G401.6 (cell line): ENCODE data around the gene ASB1.
"Not testable (repeated sequence)": the region's sequence is repeated elsewhere in the genome, so short reads cannot be mapped to it uniquely, and the experiment has no call there.

Experiments
- FAIRE-seq: peaks from 2 replicates; lab custom pipeline; 2012; peaks lifted over from hg19 to GRCh38; lab: Jason Lieb, UNC

The ASB1 gene

GRCh38 chr2:238423561-238424312 is 3.0 kb upstream of the ASB1 start:
- no peak for FAIRE-seq

GRCh38 chr2:238424313-238424700 is 2.4 kb upstream of the ASB1 start:
- FAIRE-seq: no peak

- no peak for FAIRE-seq
Observed at GRCh38 chr2:238425505-238425978, 1.2 kb upstream of the ASB1 start.

GRCh38 chr2:238425979-238426567 is 654 bp upstream of the ASB1 start:
- no peak for FAIRE-seq

- no peak for FAIRE-seq
Observed at GRCh38 chr2:238427435-238428162, 872 bp downstream of the ASB1 start.

GRCh38 chr2:238428866-238429265 is 2.1 kb downstream of the ASB1 start:
- FAIRE-seq: no peak

- FAIRE-seq: no peak
Observed at GRCh38 chr2:238430781-238431180, 4.1 kb downstream of the ASB1 start.

GRCh38 chr2:238431456-238431855 is 4.7 kb downstream of the ASB1 start:
- FAIRE-seq: no peak

GRCh38 chr2:238433300-238433915 is 6.7 kb downstream of the ASB1 start:
- no peak for FAIRE-seq

- FAIRE-seq: no peak
Observed at GRCh38 chr2:238433941-238434845, 7.5 kb downstream of the ASB1 start.

- no peak for FAIRE-seq
Observed at GRCh38 chr2:238434846-238435751, 8.4 kb downstream of the ASB1 start.

- no peak for FAIRE-seq
Observed at GRCh38 chr2:238435752-238436096, 9.0 kb downstream of the ASB1 start.

- no peak for FAIRE-seq
Observed at GRCh38 chr2:238438856-238439849, 12.4 kb downstream of the ASB1 start.

GRCh38 chr2:238439917-238440316 is 13.2 kb downstream of the ASB1 start:
- FAIRE-seq: no peak

GRCh38 chr2:238440331-238440730 is 13.6 kb downstream of the ASB1 start:
- no peak for FAIRE-seq

- FAIRE-seq: no peak
Observed at GRCh38 chr2:238440767-238441166, 14.0 kb downstream of the ASB1 start.

GRCh38 chr2:238441262-238442114 is 14.8 kb downstream of the ASB1 start:
- no peak for FAIRE-seq

- not testable (repeated sequence) for FAIRE-seq
Observed at GRCh38 chr2:238442257-238442656, 15.5 kb downstream of the ASB1 start.

- FAIRE-seq: no peak
Observed at GRCh38 chr2:238444242-238444641, 17.5 kb downstream of the ASB1 start.
